Vagina (tissue), 2 donors: Measurements from ENCODE around the gene SH3RF2. TPM values are rescaled to one million over a fixed set of nuclear protein-coding genes. Genes with fewer than 3 reads are reported as not detected.

Experiments used
- DNase-seq, 2 donors: peaks; one replicate each; pipeline ENCODE4 v3.0.0-alpha.2; 2017; ENCODE audit errors: extremely low spot score in 2 of 2
- H3K27ac ChIP-seq: fragments of 200-600 bp; sonication (generic); one replicate; pipeline ENCODE4 v1.5.1; 2019
- H3K27me3 ChIP-seq: fragments of 200-600 bp; sonication (generic); one replicate; pipeline ENCODE4 v1.5.1; 2019
- H3K36me3 ChIP-seq, 2 donors: fragments of 200-600 bp; sonication (generic); one replicate each; pipeline ENCODE4 v1.5.1; 2017 to 2019
- H3K4me1 ChIP-seq: fragments of 200-600 bp; sonication (generic); one replicate; pipeline ENCODE4 v1.5.1; 2019
- H3K4me3 ChIP-seq, 2 donors: fragments of 200-600 bp; sonication (generic); 1 replicate in 1 of 2; 2 replicates in 1 of 2; pipeline ENCODE4 v1.5.1; 2016 to 2019
- H3K9me3 ChIP-seq: fragments of 200-600 bp; sonication (generic); one replicate; pipeline ENCODE4 v1.5.1; 2019
- POLR2A ChIP-seq, 2 donors: fragments of 450-650 bp; IDR thresholded peaks; one replicate each; pipeline ENCODE4 v1.6.1; 2017; ENCODE audit warnings: antibody characterized with exemption in 2 of 2, mild to moderate bottlenecking in 2 of 2, moderate library complexity in 2 of 2
- POLR2AphosphoS5 ChIP-seq, 2 donors: sonication (generic); formaldehyde crosslinking; IDR thresholded peaks; one replicate each; pipeline ENCODE4 v1.9.0; 2017; ENCODE audit warnings: antibody characterized with exemption in 2 of 2, mild to moderate bottlenecking in 2 of 2, low read depth in 1 of 2; ENCODE audit not compliant: insufficient read depth in 1 of 2
- intact Hi-C: fragments of 100-400 bp; cut with DNase I; formaldehyde crosslinking; loops from one replicate; pipeline ENCODE4 v1.15.1; 2023
- total RNA-seq: library from RNA; depleted of rRNA; stranded (reverse); fragments of >200 nt; gene quantifications from one replicate; pipeline ENCODE4 v1.2.3, GENCODE V29; 2016
- TF ChIP-seq, protein P1 (sequence below), 3 experiments: fragments of 450-650 bp in 2 of 3; fragments of 200-600 bp in 1 of 3; sonication (generic) in 1 of 3; IDR thresholded peaks; one replicate each; pipeline ENCODE4 v1.5.1; 2017 to 2019; ENCODE audit warnings: antibody characterized with exemption in 3 of 3, mild to moderate bottlenecking in 2 of 3, moderate library complexity in 2 of 3

The SH3RF2 gene
- total RNA-seq, 1 donor from 2014 or later = 48.4 TPM

DNA sequence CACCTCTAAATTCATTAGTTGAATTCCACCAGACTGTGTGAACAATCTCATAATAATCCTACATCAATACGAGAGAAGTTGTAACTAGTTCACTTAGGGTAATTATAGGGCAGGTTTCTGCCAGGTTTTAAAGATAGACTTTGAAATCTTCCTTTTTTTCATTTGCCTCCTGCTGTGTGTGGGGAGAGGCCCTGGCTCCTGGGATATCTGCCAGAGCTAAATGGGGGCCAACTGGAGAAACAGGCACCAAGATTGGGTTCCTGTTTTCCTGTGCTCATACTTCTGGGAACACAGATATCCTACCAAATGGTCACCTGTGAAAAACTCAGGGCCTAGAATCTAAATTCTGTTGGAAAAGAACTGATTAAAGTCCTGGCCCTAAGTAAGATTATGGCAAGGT is 42.3 kb downstream of the SH3RF2 start:
- Histone ChIP-seq H3K27ac (no peak overlapping the region), H3K4me1 (peaks cover 15% of the 10 kb centered on the region), H3K36me3 (no peaks in the 10 kb centered on the region), H3K27me3 (no peaks in the 10 kb centered on the region), H3K4me3 (no peak overlapping the region), H3K9me3 (no peaks in the 10 kb centered on the region)
- DNase-seq = no peak
- TF ChIP-seq POLR2AphosphoS5 (IDR thresholded peaks at IDR 0.05; ENCODE audit: insufficient read depth in 1 of 2, low read depth in 1 of 2) = no peak
- TF ChIP-seq, protein P1, sequence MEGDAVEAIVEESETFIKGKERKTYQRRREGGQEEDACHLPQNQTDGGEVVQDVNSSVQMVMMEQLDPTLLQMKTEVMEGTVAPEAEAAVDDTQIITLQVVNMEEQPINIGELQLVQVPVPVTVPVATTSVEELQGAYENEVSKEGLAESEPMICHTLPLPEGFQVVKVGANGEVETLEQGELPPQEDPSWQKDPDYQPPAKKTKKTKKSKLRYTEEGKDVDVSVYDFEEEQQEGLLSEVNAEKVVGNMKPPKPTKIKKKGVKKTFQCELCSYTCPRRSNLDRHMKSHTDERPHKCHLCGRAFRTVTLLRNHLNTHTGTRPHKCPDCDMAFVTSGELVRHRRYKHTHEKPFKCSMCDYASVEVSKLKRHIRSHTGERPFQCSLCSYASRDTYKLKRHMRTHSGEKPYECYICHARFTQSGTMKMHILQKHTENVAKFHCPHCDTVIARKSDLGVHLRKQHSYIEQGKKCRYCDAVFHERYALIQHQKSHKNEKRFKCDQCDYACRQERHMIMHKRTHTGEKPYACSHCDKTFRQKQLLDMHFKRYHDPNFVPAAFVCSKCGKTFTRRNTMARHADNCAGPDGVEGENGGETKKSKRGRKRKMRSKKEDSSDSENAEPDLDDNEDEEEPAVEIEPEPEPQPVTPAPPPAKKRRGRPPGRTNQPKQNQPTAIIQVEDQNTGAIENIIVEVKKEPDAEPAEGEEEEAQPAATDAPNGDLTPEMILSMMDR (IDR thresholded peaks at IDR 0.05) = no peak
- TF ChIP-seq POLR2A (IDR thresholded peaks at IDR 0.05) = no peak
- intact Hi-C loops = no loop called here

DNA sequence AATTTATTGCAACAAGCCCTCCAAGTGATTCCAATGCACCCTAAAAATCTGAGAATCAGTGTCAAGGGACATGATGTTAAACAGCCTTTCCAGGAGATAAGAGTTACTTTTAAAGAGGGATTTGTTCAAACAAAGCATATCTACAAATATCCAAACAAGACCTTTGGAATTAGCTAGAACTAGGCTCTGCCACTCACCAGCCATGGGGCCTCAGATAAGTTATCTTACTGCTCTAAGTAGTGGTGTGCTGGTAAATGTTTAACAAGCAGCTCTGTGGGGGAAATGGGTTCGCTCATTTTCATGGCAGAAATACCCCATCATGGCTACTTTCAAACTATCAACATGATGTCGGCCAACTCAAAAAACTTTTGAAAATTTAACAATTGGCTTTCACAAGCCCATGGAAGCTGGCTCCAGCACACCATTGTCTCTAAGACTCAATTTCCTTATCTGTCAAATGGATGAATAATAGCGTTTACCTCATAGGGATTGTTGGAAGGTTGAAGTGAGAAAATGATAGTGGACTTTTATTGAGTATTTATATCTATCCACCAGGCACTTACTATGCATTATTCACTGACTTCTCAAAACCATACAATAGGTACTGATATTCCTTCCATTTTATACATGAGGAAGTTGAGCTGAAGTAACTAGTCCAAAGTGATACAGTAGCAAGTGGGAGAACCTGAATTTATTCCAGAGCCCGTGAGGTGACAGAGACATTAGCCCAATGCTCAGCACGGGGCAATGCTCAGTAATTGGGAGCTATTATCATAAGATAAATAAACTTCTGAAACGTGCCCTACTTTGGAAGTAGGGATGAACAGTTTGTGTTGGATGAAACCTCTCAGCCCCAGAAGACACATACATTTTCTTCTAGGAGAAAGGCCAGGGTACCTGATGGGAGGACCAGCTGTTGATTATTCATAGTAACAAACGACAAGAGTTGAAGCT is 43.2 kb downstream of the SH3RF2 start:
- no peak overlapping the region for H3K27ac ChIP-seq
- no peaks in the 10 kb centered on the region for H3K27me3 ChIP-seq
- intact Hi-C loops = no loop called here
- no peak overlapping the region for H3K4me3 ChIP-seq
- DNase-seq = no peak
- no peaks in the 10 kb centered on the region for H3K36me3 ChIP-seq
- H3K4me1 ChIP-seq = peaks cover 15% of the 10 kb centered on the region
- no peaks in the 10 kb centered on the region for H3K9me3 ChIP-seq
- TF ChIP-seq POLR2AphosphoS5 (IDR thresholded peaks at IDR 0.05; ENCODE audit: insufficient read depth in 1 of 2, low read depth in 1 of 2) (no peak), POLR2A (IDR thresholded peaks at IDR 0.05) (no peak)
- TF ChIP-seq, protein P1 (IDR thresholded peaks at IDR 0.05) = no peak

DNA sequence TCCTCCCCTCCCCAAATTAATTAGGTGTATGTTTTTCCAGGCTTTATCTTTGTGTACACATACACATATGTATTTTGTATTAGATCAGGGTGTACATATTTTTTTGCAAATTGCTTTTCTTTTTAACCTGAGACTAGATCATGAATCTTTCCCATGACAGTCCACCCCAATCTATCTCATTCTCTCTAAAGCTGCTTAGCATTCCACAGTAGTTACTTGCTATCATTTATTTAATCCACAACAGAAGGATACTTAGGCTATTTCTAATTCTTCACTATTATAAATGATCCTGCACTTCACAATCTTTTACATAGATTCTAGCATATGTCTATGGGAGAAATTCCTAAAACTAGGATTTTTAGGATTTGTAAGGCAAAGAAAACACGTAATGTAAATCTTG is 43.9 kb downstream of the SH3RF2 start:
- DNase-seq = no peak
- no peak overlapping the region for H3K4me3 ChIP-seq
- no peaks in the 10 kb centered on the region for H3K27me3 ChIP-seq
- intact Hi-C loops = no loop called here
- H3K36me3 ChIP-seq = no peaks in the 10 kb centered on the region
- H3K27ac ChIP-seq = no peak overlapping the region
- peaks cover 15% of the 10 kb centered on the region for H3K4me1 ChIP-seq
- TF ChIP-seq POLR2A (IDR thresholded peaks at IDR 0.05) (no peak), POLR2AphosphoS5 (IDR thresholded peaks at IDR 0.05; ENCODE audit: insufficient read depth in 1 of 2, low read depth in 1 of 2) (no peak)
- TF ChIP-seq, protein P1 (IDR thresholded peaks at IDR 0.05) = no peak
- no peaks in the 10 kb centered on the region for H3K9me3 ChIP-seq

DNA sequence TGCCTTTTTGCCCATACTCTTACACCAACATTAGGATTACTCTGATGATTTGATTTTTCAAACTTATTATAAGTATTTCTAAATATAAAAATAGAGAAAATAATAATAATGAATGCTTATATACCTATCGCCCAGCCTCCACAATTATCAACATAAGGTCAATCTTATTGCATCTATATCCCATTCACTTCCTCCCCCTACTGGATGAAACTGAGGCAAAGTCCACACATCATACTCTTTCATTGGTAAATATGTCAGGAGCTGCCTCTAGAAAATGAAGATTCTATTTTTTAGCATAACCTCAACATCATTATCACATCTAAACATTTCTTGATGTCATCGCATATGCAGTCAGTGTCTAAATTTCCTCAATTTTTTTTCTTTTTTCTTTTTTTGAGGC is 44.3 kb downstream of the SH3RF2 start:
- Histone ChIP-seq H3K36me3 (no peaks in the 10 kb centered on the region), H3K27ac (no peak overlapping the region), H3K9me3 (no peaks in the 10 kb centered on the region), H3K4me3 (no peak overlapping the region), H3K27me3 (no peaks in the 10 kb centered on the region), H3K4me1 (peaks cover 11% of the 10 kb centered on the region)
- DNase-seq = no peak
- TF ChIP-seq, protein P1 (IDR thresholded peaks at IDR 0.05) = no peak
- no peak for TF ChIP-seq POLR2AphosphoS5 (IDR thresholded peaks at IDR 0.05; ENCODE audit: insufficient read depth in 1 of 2, low read depth in 1 of 2)
- TF ChIP-seq POLR2A (IDR thresholded peaks at IDR 0.05) = no peak
- intact Hi-C loops = no loop called here
